ENCODE data around the gene OR10P1.

DNA sequence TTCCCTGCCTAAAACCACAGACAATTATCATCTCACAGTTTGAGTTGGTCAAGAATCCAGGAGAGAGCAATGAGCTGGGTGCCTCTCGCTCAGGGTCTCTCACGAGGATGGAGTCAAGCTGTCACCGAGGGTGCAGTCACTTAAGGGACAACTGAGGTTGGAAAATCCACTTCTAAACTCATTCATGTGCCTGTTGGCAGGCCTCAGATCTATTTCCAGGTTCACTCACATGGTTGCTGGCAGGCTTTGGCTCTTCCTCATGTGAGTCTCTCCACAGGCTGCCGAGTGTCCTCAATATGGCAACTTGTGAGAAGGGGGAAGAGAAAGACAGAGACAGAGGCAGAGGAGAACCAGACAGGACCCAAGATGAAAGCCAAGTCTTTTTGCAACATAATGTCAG is 10.5 kb upstream of the OR10P1 start:
- TF ChIP-seq, protein P1, sequence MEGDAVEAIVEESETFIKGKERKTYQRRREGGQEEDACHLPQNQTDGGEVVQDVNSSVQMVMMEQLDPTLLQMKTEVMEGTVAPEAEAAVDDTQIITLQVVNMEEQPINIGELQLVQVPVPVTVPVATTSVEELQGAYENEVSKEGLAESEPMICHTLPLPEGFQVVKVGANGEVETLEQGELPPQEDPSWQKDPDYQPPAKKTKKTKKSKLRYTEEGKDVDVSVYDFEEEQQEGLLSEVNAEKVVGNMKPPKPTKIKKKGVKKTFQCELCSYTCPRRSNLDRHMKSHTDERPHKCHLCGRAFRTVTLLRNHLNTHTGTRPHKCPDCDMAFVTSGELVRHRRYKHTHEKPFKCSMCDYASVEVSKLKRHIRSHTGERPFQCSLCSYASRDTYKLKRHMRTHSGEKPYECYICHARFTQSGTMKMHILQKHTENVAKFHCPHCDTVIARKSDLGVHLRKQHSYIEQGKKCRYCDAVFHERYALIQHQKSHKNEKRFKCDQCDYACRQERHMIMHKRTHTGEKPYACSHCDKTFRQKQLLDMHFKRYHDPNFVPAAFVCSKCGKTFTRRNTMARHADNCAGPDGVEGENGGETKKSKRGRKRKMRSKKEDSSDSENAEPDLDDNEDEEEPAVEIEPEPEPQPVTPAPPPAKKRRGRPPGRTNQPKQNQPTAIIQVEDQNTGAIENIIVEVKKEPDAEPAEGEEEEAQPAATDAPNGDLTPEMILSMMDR (conservative IDR thresholded peaks at IDR 0.05; ENCODE audit: low read length): no peak
- no peak for TF ChIP-seq EZH2phosphoT487 (IDR thresholded peaks at IDR 0.05; ENCODE audit: borderline replicate concordance)

Measured in Loucy (cell line).